HG02840 (cell line): ENCODE results near the gene GOLGA6A.
"Not testable (repeated sequence)": the region's sequence is repeated elsewhere in the genome, so short reads cannot be mapped to it uniquely, and the experiment has no call there.

Source experiments
- ATAC-seq: cut with Tn5 transposase; IDR thresholded peaks from one replicate; pipeline ENCODE4 v1.9.1; 2021; ENCODE audit warnings: mild to moderate bottlenecking, moderate library complexity, moderate number of reproducible peaks; ENCODE audit not compliant: unreplicated experiment, low FRiP score

Gene GOLGA6A

GRCh38 chr15:74053941-74054529, 28.3 kb downstream of the GOLGA6A start:
- ATAC-seq = no peak

- no peak for ATAC-seq
These were observed 28.8 kb downstream of the GOLGA6A start for GRCh38 chr15:74053517-74053916.

DNA sequence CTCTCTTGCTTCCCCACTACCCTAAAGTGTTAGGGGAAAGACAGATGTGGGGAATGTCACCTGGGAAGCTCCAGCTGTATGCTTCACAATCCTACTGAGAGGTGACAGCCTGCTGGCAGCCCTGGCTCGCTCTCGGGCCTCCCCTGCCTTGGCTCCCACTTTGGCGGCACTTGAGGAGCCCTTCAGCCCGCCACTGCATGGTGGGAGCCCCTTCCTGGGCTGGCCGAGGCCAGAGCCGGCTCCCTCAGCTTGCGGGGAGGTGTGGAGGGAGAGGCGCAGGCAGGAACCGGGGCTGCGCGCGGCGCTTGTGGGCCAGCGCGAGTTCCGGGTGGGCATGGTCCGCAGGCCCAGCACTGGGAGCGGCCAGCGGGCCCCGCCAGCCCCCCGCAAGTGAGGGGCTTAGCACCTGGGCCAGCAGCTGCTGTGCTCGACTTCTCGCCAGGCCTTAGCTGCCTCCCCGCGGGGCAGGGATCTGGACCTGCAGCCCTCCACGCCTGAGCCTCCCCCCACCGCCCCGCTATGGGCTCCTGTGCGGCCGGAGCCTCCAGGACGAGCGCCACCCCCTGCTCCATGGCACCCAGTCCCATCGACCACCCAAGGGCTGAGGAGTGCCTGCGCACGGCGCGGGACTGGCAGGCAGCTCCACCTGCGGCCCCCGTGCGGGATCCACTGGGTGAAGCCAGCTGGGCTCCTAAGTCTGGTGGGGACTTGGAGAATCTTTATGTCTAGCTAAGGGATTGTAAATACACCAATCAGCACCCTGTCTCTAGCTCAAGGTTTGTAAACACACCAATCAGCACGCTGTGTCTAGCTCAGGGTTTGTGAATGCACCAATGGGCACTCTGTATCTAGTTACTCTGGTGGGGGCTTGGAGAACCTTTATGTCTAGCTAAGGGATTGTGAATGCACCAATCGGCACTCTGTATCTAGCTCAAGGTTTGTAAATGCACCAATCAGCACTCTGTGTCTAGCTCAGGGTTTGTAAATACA, 29.8 kb downstream of the GOLGA6A start:
- ATAC-seq = not testable (repeated sequence)

DNA sequence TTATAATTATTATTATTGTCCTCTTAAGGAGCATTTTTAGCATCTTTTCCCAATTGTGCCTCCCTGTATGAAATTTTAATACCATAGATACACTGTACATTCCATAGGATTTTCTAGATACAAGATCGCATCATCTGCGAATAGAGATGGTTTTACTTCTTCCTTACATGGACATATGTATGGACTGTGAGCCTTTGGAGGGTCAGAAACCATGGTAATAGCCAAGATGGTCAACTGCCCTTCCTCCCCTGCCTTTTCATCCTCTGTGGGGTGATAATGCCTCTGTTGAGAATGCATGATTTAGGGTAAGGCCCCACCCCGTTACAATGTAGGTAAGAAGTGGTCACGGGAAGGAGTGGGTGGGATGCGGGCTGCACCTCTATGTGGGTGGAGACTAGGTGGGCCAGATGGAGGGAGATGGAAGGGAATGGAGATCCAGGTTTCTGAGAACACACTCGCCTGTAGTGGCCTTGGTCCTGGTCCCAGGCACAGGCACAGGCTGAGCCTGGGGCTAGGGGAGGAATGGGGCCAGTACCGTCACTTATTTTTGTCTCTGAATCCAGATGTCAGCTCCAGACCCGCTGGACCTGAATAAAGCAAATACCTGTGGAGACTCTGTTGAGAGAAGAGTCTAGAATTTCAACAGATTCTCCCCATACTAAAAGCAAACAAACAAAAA, 31.7 kb downstream of the GOLGA6A start:
- ATAC-seq = no peak

DNA sequence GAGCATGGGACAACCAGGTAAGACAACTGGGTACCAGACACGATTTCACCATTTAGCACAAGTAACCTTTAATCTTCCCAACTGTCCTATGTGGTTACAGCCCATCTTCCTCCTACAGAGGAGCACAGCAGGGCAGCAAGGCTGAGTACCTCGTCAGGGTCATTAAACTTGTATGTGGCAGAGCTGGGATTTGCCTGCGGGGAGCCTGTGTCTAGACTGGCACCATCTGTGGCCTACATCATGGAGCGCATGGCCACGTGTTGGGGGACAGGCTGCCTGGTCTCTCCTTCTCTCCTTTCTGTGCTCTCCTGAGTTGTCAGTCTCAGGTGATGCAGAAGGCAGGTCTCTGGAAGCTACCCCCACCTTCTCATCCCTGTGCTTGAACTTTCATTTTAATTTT, 32.2 kb downstream of the GOLGA6A start:
- ATAC-seq = no peak

- no peak for ATAC-seq
These were observed 36.1 kb downstream of the GOLGA6A start for GRCh38 chr15:74046275-74046674.

DNA sequence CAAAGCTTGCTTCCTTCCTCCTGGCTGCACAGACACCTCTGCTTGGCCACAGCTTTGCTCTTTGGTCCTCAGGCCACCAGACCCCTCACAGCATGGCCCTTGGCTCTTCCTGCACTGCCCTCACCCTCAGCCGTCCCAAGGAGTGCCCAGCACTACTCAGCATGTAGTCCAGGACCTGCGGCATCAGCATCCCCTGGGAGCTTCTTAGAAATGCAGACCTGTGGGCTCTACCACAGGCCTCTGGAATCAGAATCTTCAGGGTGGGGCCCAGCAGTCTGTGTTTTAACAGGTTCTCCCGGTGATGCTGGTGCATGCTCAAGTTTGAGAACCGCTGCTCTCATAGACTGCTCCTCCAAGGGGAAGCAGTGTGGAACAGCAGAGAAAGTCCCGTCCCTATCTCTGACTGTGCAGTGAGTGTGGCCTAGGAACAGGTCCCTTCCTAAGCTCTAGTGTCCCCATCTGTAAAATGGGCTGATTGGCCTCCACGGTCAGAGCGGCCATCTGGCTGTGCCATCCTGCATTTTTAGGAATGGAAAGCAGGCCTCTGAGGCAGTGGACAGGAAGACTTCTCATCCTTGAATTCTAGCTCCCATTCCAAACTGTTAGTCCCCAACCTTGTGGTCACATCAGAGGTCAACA, 36.6 kb downstream of the GOLGA6A start:
- no peak for ATAC-seq

- ATAC-seq = no peak
These were observed 37.2 kb downstream of the GOLGA6A start for GRCh38 chr15:74045184-74045583.

GRCh38 chr15:74044267-74045110, 37.9 kb downstream of the GOLGA6A start:
- no peak for ATAC-seq

GRCh38 chr15:74043425-74044266, 38.7 kb downstream of the GOLGA6A start:
- no peak for ATAC-seq

DNA sequence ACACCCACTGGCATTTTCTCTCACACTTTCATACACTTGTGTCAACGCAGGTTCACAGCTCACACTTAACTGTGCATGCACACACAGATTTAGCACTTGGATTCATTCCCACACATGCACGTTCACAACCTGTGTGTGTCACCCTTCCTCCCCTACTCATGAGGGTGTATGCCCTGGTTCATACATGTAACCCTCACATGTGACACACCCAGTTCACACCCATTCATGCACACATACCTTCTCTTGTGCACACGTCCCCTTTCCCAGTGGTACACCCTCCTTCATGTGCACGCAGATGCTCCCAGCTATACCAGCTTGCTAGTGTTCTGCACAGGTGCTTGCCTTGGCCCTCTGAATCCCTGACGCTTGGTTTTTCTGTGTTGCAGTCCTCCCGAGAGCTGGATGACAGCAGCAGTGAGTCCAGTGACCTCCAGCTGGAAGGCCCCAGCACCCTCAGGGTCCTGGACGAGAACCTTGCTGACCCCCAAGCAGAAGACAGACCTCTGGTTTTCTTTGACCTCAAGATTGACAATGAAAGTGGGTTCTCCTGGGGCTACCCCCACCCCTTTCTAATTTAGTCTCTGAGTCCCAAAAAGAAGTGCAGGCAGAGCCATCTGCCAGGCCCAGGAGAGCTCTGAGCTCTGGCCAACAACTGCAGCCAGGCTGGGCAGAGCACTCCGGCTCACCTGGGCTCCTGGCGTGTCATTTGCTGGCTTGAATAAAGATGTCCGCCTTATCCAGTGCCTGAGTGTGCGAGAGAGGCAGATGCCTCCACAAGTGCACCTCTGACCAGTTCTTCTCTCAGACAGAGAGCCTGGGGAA, 39.5 kb downstream of the GOLGA6A start:
- ATAC-seq = no peak

DNA sequence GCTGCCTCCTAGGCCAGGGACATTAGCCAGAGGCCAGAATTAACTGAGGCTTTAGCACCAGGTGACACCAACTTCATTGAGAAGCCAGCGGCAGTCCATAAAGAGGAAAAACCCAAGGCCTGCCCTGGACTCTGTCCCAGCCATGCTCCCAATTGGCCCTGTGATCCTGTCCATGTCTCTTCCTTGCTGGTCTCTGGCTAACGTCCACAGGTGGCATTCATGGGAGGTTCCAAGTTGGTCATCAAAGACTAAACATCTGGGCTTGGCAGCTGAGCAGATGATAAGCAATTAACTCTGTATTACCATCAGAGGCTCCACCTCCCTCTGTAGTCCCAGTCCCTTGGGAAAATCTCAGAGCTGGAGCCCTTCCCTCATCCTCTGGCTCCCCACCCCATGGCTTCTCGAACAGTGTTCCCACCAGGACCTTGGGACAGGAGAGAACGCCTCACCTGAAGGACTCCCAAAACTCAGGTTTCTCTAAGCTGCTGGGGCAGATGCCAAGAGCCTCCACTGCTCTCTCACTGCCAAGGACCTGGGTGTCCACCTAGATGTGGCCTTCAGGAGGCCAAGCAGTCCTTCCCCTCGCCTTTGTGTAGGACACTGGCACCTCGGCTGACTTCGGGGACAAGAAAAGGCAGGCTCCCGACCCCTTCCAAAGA, 40.4 kb downstream of the GOLGA6A start:
- ATAC-seq = no peak

DNA sequence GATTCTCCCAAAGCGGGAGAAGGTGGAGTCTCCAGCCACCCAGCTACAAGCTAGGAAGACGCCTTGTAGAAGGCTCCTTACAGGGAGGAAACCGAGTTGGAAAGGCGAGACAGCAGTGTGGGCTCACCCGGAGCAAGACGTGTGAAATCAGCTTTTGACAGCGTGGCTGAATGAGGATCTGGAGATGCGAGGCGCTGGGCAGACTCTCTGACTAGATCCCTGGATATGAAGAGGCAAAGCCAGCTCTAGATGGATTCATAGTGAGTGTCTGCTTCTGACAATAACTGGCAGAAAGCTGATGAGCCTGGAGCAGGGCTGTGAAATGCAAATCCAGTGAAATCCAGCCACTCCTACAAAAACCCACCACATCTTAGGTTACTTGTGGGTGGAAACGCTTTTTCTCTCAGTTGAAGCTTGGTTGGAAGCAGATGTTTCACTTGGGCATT, 41.0 kb downstream of the GOLGA6A start:
- ATAC-seq = no peak

DNA sequence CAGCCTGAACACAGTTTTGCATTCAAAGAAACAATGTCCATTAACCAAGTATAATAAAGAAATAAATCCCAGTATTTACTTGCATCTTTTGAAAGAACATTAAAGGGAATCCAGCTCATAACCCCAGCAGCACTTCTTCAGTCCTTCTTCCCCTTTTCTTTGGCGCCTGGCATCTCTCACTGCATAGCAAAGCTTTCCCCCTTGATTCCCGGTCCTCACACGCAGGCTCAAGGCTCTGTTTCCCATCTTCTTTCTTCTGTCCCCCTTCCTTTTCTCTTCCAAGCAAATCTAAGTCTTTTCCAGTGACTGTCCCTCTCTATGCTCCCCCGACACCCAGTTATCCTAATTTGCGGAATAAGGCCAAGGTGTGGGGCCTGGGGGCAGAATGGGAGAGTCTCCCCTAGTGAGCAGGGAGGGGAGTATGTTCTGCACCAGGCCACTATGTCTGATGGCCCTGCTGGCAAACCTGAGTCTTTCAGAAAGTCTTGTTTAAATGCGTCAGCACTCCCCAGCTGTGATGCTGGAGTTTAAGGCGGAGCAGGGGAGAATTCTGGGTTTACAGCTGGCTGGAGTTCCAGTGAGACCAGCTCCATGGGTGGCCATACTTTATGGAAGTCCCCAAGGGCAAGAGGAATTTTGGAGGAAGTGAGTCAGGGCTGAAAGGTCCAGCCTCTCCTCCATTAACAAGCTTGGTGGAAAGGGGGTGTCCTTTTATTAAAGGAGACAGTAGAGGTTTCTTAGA, 42.1 kb downstream of the GOLGA6A start:
- ATAC-seq = no peak

- ATAC-seq = no peak
These were observed 42.7 kb downstream of the GOLGA6A start for GRCh38 chr15:74039656-74040010.

GRCh38 chr15:74038707-74039655, 43.4 kb downstream of the GOLGA6A start:
- no peak for ATAC-seq
